Measurements from ENCODE around the gene JHY. TPM values are rescaled to one million over a fixed set of nuclear protein-coding genes. Genes with fewer than 3 reads are reported as not detected.

The JHY gene
- total RNA-seq, 2 donors from 2014 or later = 2.3 TPM

DNA sequence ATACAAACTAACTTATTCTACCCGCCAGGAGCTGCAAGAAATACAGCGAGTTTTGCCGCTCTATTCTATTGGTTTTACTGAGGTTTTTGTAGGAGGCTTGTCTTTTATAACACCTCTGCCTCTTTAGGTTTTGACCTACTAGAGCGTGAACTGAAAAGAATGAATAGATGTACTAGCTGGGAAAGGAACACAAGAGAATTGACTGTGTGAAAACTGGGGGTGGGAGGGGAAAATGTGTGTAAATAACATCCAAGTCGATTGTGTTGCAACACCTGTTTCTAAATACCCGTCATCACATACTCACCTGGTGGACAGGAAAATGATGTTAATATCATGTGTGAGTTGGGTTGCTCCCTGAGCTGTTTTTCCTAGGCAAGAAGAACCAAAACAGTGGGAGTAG is 12.9 kb upstream of the JHY start:
- H3K27me3 ChIP-seq = no peaks in the 10 kb centered on the region
- H3K27ac ChIP-seq = no peak overlapping the region
- H3K36me3 ChIP-seq (replicated peaks in 1 of 2; ENCODE audit: insufficient read depth in 1 of 2, low read depth in 2 of 2) = no peaks in the 10 kb centered on the region
- intact Hi-C loops (cut with DNase I) = loop anchor here (10.0 kb wide), 1 partner anchor 155 kb away; no protein-coding TSS in a partner anchor
- DNase-seq (no peak), ATAC-seq (no peak)
- no peaks in the 10 kb centered on the region for H3K4me1 ChIP-seq
- WGBS, 2 donors = 51 to 62% methylated on average over 6 of the region's 6 CpGs
- TF ChIP-seq POLR2A (IDR thresholded peaks at IDR 0.05) = no peak
- H3K9me3 ChIP-seq = no peaks in the 10 kb centered on the region
- no peak overlapping the region for H3K4me3 ChIP-seq

DNA sequence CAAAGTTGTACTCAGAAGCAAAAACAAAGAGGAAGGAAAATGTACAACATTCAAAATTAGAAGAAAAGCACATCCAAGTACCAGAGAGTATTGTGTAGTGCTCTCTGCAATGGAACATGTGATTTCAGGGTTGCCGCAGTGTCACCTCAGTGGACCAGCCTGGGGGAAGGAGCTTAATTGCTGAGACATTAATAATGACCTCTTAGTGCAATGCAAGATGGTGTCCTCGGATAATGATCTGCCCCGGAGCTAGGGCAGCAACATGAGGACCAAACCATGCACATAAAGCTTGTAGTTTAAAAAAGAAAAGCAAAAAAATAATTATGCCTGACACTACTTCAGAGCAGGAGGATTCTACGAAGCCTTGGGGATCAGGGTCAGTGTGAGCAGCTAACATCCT is 11.3 kb upstream of the JHY start:
- no peaks in the 10 kb centered on the region for H3K9me3 ChIP-seq
- H3K4me3 ChIP-seq = no peak overlapping the region
- intact Hi-C loops (cut with DNase I) = no loop called here
- WGBS, 2 donors = 78 to 79% methylated on average over 4 of the region's 4 CpGs
- H3K36me3 ChIP-seq (replicated peaks in 1 of 2; ENCODE audit: insufficient read depth in 1 of 2, low read depth in 2 of 2) = no peaks in the 10 kb centered on the region
- H3K4me1 ChIP-seq = no peaks in the 10 kb centered on the region
- DNase-seq = no peak
- no peak for TF ChIP-seq POLR2A (IDR thresholded peaks at IDR 0.05)
- TF ChIP-seq, protein P1, sequence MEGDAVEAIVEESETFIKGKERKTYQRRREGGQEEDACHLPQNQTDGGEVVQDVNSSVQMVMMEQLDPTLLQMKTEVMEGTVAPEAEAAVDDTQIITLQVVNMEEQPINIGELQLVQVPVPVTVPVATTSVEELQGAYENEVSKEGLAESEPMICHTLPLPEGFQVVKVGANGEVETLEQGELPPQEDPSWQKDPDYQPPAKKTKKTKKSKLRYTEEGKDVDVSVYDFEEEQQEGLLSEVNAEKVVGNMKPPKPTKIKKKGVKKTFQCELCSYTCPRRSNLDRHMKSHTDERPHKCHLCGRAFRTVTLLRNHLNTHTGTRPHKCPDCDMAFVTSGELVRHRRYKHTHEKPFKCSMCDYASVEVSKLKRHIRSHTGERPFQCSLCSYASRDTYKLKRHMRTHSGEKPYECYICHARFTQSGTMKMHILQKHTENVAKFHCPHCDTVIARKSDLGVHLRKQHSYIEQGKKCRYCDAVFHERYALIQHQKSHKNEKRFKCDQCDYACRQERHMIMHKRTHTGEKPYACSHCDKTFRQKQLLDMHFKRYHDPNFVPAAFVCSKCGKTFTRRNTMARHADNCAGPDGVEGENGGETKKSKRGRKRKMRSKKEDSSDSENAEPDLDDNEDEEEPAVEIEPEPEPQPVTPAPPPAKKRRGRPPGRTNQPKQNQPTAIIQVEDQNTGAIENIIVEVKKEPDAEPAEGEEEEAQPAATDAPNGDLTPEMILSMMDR (IDR thresholded peaks at IDR 0.05) = no peak
- H3K27ac ChIP-seq = no peak overlapping the region
- no peak for ATAC-seq
- H3K27me3 ChIP-seq = no peaks in the 10 kb centered on the region

DNA sequence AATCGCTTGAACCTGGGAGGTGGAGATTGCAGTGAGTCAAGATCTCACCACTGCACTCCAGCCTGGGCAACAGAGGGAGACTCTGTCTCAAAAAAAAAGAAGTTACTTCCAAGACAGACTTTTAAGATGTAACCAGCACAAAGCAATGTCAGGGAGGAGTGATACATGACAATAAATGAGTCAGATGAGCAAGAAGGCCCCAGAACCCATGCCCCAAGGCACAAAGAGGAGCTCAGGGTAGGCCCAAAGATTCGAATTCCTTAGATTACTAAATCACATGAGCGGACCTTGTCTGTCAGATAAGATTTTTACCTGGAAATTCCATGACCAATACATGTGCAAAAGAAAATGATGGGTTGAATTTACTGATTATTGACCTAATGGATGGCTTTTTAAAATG is 10.5 kb upstream of the JHY start:
- no peak overlapping the region for H3K4me3 ChIP-seq
- ATAC-seq (no peak), DNase-seq (no peak)
- no peaks in the 10 kb centered on the region for H3K9me3 ChIP-seq
- H3K27me3 ChIP-seq = no peaks in the 10 kb centered on the region
- 70 to 77% methylated on average over 3 of the region's 3 CpGs for WGBS, 2 donors
- H3K4me1 ChIP-seq = no peaks in the 10 kb centered on the region
- intact Hi-C loops (cut with DNase I) = no loop called here
- TF ChIP-seq, protein P1 (IDR thresholded peaks at IDR 0.05) = no peak
- no peak for TF ChIP-seq POLR2A (IDR thresholded peaks at IDR 0.05)
- H3K36me3 ChIP-seq (replicated peaks in 1 of 2; ENCODE audit: insufficient read depth in 1 of 2, low read depth in 2 of 2) = no peaks in the 10 kb centered on the region
- H3K27ac ChIP-seq = no peak overlapping the region

DNA sequence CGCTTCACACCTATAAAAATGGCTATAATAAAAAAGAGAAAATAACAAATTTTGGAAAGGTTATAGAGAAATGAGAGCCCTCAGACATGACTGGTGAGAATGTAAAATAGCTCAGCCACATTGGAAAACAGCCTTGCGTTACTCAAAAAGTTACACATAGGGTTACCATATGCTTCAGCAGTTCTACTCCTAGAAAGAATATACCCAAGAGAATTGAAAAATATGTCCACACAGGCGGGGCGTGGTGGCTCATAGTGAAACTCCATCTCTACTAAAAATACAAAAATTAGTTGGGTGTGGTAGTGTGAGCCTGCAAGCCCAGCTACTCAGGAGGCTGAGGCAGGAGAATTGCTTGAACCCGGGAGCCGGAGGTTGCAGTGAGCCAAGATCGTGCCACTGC is 7.6 kb upstream of the JHY start:
- H3K4me1 ChIP-seq = no peaks in the 10 kb centered on the region
- no peaks in the 10 kb centered on the region for H3K27me3 ChIP-seq
- no peaks in the 10 kb centered on the region for H3K9me3 ChIP-seq
- intact Hi-C loops (cut with DNase I) = no loop called here
- H3K36me3 ChIP-seq (replicated peaks in 1 of 2; ENCODE audit: insufficient read depth in 1 of 2, low read depth in 2 of 2) = no peaks in the 10 kb centered on the region
- ATAC-seq (no peak), DNase-seq (no peak)
- H3K4me3 ChIP-seq = no peak overlapping the region
- no peak overlapping the region for H3K27ac ChIP-seq
- TF ChIP-seq, protein P1 (IDR thresholded peaks at IDR 0.05) = no peak
- no peak for TF ChIP-seq POLR2A (IDR thresholded peaks at IDR 0.05)
- 71 to 84% methylated on average over 7 of the region's 7 CpGs for WGBS, 2 donors

DNA sequence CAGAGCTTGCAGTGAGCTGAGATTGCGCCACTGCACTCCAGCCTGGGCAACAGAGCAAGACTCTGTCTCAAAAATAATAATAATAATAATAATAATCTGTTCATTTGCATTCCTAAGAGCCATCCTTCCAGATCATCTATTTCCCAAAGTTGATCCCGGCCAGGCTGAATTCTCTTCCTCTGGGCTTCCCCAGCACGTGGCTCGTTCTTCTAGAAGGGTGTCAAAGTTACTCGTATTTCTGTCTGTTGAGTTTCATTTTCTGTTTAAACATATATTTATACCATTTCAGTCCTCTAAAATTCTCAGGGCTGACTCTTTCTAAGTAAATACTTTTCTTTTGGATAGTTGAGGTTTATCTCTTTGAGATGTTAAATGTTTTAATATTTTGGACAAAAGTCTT is 4.8 kb upstream of the JHY start:
- Histone ChIP-seq H3K27me3 (no peaks in the 10 kb centered on the region), H3K9me3 (peaks cover 0 to 4% (median 0%) of the 10 kb centered on the region in 3 donors), H3K4me3 (no peak overlapping the region), H3K4me1 (no peaks in the 10 kb centered on the region), H3K36me3 (replicated peaks in 1 of 2; ENCODE audit: insufficient read depth in 1 of 2, low read depth in 2 of 2) (no peaks in the 10 kb centered on the region), H3K27ac (no peak overlapping the region)
- intact Hi-C loops (cut with DNase I) = no loop called here
- 74 to 78% methylated on average over 5 of the region's 5 CpGs for WGBS, 2 donors
- ATAC-seq (no peak), DNase-seq (no peak)
- TF ChIP-seq, protein P1 (IDR thresholded peaks at IDR 0.05) = no peak
- TF ChIP-seq POLR2A (IDR thresholded peaks at IDR 0.05) = no peak
